IPS-NIHi7 (cell line): ENCODE measurements around the gene ZNF224.

Source experiments
- DNase-seq: peaks from one replicate; pipeline ENCODE4 v3.0.0; 2012; ENCODE audit warnings: mixed read lengths; ENCODE audit errors: extremely low spot score

Gene ZNF224

DNA sequence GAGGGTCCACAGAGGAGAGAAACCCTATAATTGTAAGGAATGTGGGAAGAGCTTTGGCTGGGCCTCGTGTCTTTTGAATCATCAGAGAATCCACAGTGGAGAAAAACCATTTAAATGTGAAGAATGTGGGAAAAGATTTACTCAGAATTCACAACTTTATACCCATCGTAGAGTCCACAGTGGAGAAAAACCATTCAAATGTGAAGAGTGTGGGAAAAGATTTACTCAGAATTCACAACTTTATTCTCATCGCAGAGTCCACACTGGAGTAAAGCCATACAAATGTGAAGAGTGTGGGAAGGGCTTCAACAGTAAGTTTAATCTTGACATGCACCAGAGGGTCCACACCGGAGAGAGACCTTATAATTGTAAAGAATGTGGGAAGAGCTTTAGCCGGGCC, 37.8 kb downstream of the ZNF224 start:
- no peak for DNase-seq

DNA sequence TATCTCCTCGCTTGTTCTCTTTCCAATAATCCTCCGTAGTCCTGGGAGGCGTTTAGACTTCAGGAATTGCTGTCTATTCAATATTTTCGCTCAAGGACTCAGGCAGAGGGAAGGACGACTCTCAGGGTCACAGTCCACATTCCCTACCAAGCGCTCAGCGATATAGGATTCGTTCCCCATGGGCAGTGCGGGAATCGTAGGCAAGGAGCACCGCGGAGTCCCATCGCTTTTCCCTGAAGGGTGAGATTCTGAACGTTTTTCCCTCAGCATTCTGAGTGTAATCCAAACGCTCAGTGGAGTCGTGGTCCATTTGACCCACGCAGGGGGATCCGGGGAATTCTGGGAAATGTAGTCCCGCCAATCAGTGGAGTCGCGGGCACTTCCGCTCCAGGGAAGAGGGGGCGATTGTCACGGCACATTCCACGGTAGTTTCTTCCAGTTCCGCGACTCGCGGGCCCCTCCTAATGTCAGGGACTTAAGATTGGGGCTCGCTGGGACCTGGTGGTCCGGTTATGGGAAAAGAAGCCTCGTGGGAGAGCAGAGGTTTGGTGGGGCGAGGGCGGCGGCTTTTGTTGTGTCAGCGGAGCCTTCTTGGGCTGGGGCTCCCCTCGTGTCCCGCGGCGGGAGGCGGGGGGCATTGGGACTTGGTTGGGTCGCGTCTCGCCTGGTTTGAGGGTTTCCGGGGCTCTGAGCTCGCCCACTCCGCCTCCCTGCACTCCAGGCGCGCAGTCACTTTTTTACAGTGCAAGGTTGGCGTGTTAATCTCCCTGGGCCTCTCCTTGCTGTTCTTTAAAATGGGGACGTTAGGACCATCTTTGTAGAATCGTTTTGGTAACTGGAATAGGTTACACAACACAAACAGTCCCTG, 47.3 kb downstream of the ZNF224 start, which contains the start of gene ZNF234:
ZNF234 (plus strand) TSS at position 364 of the 868 bp plus-strand sequence. CDS start 3,079 bp downstream, outside the sequence.
- peak; percentile 76 for DNase-seq

DNA sequence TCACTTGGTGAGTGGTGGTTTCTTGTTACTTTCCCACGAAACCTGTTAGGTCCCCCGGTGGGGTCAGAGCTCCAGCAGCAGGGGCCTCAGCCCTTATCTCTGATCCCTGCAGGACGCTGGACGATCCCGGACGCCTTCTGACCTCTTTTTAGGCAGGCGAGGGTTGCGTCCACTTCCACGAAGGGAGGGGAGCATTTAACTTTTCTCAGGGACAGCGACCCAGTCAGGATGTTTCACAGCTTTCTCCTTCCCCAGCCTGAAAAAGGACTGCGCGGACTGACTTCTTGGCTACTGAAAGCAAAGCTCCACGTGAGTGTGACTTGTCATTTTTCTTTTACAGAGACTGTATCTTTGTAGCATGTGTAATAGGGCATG, 47.9 kb downstream of the ZNF224 start:
- DNase-seq, result peak; percentile 16

DNA sequence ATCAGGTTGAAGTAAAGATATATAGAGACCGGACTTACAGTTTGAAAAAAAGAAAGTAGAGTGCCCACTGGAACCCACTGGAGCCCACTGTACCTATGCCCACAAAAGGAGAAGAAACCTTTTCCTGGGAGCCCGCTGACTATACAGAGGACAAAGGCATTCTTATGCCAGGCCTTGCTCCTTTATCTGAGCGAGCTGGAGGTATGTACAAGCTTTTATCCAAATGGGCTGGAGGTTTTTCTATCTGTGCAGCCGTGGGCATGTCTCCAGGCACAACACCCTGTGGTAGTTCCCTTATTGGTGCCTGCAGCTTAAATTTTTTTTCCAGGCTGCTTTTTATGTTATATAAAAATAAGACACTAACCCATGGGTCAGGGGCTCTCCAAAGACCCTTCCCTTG, 55.6 kb downstream of the ZNF224 start:
- DNase-seq, result no peak

DNA sequence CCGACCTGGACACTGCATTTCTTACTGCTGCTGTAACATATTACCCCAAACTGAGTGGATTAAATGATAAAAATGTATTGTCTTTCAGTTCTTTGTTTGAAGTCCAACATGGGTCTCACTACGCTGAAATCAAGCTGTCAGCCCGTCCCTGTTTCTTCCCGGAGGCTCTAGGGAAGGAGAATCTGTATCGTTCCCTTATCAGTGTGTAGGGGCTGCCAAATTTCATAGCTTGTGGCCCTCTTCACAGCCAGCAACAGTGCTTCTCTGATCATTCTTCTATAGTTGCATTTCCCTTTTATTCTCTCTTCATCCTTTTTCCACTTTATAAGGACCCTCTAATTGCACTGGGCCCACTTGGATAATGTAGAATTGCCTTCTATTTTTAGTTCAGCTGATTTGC, 57.3 kb downstream of the ZNF224 start:
- DNase-seq, result no peak

DNA sequence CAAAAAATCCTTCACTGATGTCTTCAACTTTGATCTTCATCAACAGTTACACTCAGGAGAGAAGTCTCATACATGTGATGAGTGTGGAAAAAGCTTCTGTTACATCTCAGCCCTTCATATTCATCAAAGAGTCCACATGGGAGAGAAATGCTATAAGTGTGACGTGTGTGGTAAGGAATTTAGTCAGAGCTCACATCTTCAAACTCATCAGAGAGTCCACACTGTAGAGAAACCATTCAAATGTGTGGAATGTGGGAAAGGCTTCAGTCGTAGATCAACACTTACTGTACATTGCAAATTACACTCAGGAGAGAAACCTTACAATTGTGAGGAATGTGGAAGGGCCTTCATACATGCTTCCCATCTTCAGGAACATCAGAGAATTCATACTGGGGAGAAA, 62.3 kb downstream of the ZNF224 start:
- DNase-seq, result no peak
